NCI-H446 (cell line): ENCODE measurements around the gene RXRA.
A peak's percentile ranks its signal among the peaks of the same experiment; 100 is the strongest.

Experiments
- DNase-seq, 2 experiments: peaks; one replicate each; lab custom pipeline; 2025; lab: John Stamatoyannopoulos, UW

The RXRA gene

DNA sequence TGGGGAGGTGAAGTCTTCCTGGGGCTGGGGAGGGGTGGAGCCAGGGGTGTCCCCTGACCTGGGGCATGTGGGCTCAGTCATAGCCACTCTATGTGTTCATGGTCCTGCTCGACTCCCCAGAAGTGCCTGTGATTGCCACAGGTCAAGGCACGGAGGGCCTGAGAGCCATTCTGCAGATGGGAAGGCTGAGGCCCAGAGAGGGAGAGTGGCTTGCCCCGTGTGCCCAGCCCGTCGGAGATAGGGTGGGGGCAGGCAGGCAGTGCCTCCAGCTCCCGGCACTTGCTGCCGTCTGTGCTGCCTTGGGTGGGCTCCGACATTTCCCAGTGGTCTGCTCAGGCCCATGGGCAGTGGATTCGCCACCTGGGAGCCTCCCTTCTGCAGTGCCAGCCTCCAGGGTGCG is 74.0 kb downstream of the RXRA start:
- DNase-seq: no peak

DNA sequence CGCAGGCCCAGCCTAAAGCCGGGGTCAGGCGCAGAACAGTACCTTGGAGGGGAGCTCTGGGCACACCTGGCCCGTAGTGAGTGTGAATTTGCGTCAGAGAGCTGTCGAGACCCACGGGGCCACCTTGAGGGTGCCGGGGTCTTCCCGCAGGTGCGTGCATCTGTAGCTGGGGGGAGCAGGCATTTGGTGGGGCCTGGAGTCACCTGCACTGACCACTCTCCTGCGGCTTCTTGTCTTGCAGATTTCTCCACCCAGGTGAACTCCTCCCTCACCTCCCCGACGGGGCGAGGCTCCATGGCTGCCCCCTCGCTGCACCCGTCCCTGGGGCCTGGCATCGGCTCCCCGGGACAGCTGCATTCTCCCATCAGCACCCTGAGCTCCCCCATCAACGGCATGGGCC is 75.1 kb downstream of the RXRA start:
- no peak for DNase-seq

DNA sequence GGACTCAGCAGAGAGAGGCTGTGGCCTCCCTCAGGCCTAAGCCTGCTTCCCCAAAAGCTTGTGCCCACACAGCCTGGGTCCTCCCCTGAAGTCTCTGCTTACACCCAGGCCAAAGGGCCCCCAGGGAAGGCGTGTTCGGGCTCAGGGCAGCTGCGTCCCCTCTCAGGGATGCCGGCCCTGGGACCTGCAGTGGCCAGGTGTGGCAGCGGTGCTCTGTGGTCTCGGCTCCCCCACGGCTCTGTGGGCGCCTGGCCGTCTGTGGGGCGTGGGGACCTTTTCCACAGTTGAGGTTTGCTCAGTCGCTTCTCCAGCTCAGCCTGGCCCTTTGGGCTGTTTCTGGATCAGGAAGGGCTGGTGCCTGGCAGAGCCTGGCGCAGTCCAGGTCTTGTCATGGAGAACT is 75.9 kb downstream of the RXRA start:
- no peak for DNase-seq

DNA sequence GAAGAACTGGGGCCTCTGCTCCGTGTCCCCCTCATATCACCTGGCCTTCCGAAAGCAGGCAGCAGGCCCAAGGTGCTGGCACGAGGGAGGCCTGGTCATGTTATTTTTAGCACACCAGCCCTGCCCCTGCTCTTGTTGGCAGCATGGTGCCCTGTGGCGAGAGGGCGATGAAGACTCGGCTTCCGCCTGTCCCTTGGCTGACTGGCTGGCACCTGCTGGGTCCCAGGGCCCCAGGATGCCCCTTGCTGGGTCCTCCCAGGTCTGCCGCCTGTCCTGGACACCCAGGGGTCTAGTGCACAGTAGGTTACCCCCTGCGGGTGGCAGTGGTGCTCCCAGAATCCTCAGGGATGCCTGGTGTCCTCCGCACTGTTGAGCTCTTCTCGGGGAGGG is 77.0 kb downstream of the RXRA start:
- no peak for DNase-seq

DNA sequence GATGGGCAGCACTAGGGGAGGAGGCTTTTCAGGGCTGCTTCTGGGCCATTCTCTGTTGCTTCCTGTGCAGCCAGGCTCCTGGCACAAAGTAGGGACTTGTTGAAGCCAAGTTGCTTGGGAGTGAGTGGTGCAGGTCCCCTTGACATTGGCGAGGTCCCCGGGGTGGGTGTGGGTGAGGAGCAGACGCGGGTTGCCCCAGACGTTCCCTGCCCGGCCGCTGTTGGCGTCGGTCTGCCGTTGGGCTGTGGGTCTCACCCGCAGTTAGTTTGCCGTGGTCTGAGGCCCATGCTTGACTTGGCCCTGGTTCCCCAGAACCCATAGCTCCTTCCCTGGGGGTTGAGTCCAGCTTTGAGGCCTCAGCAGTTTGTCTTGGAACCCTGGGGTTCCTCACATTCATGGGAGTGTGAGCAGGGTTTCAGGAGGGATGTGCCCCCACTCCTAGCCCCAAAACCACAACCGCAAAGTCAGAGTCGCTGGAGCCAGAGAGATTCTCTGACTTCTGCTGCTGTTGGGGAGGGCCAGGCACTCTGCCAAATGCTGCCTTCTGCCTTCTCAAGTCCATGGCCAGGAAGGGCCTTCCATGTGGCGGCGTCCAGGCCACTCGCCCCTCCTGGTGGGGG is 77.5 kb downstream of the RXRA start:
- DNase-seq: peak; percentile 40 to 46

DNA sequence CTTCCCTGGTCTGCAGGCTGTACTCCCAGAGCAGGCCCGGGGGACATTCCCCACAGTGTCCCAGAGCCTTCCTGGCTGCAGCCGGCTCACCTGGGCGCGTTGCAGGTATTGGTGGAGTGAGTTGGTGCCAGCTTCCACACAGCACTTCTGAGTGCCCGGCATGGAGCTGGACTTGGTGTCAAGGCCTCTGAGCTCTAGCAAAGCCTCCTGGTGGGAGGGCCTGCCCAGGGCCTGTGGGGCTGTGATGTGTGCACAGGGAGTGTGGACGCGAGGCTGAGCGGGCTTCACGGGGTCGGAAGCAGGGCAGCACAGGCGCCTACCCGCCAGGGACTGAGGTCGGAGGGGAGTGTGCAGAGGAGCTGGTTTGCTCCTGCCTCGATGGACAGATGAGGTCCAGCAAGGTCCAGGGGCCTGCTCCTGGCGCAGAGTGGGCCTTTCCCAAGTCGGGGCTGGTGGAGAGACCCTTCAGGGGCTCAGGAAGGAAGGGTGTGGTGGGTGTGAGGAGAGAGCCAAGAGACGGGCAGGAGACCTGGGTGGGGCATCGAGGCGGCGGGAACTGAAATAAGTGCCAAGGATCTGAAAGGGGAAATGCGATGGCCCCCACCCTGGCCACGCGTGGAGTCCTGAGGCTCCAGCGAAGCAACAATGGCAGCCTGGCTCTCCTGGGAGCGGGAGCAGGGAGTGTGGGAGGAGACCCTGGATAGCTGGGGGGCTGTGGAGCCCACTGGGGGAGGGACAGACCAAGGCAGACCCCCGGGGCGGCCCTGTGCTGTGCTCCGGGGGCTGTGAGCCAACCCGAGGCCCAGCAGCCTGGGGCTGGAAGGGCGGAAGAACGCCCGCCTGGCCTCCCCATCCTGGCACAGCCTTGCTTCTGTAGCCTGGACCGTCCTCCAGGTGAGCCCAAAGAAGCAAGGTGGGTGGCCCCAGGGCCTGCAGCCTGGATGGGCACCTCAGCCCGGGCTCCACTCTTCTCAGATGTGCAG is 78.4 kb downstream of the RXRA start:
- no peak for DNase-seq

DNA sequence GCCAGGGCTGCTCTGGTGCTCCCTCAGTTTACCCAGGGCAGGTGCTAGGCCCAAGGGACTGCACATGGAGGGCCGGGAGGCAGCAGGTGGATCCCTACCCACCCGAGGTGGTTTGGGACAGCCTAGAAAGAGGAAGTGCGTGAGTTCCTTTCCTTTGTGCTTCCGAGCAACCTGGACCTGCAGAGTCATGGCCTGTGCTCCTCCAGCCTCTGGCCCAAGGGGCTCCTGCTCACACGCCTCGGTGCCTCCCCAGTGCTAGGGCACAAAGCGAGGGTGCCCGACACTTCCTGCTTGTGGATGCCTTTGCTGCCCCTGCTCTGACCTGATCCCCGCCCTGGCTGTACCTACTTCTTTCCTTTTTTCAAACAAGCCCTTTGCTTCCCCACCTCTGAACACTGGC is 79.3 kb downstream of the RXRA start:
- DNase-seq: no peak

DNA sequence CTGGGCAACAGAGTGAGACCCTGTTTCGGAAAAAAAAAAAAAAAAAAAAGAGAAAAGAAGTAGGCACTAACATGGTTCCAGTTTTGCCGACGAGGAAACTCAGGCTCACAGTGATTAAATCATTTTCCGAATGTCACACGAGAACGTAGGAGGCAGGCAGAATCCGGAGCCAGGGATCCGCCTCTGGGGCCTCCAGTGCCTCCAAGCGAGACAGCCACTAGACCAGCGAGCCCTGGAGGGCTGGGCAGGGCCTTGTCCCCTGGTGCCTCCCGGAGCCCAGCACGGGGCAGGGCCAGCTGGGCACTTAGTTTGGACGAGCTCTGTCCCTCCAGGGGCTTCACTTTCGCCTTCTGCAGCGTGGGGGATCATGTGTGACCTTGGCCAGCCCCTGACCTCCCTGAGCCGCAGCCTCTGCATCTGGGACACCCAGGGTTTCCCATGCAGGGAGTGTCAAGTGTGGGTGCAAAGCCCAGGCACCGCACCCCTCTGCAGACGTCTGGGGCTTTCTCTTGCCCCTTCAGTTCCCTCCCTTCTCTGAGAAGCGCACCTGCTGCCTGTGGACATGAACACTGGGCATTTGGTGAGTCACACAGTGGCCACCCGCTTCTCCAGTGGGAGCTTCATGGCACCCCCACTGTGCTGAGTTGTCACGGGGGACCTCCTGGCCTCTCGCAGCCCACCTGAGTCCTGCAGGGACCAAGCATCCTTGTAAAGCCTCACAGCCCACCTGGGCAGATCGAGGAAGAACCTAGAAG is 80.3 kb downstream of the RXRA start:
- no peak for DNase-seq

DNA sequence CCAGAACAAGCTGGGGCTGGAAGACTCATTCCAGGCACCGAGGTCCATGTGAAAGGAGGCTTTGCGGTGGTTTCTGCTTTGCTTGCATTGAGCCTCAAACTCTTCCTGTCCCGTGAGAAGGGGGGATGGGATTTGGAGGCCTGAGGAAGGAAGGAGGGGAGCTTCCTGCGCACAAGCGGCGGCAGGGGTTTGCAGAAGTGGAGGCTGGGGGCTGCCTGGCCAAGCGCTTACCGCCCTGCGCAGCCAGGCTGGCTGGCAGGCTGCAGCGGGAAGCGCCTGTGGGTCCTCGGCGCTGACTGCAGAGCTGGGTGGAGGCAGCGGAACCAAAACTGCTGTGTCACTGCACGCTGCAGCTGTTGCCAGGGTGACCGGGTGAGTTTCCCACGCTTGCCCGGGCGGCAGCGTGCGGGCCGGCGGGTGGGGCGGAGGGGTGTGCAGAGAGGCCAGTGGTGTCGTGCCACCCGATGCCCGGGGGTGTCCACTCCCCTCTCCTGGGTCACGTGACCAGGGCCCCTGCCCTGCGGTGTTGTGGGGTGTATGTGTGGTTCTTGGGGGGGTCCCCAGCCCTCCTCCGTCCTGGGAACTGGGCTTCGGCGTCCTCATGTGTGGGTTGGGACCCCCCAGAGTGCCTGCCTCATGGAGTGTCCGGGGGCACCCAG is 81.0 kb downstream of the RXRA start:
- no peak for DNase-seq

DNA sequence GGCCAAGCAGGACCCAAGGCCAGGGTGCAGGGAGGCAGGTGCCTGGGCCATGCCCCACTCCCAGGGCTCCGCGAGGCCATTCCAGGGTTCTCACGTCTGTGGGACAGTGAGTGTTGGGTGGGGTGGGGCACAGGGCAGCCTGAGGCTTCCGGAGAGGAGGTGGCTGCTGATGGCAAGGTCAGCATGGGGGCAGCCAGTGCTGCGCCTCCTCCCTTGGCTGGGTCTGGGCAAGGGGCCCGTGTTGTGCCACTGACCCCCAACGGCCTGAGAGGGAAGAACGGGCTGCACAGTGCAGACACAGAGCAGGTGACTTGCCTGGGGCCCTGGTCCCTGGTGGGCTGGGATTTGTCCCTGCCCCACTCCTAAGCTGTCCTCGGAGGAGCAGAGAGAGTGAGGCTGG is 82.1 kb downstream of the RXRA start:
- no peak for DNase-seq

DNA sequence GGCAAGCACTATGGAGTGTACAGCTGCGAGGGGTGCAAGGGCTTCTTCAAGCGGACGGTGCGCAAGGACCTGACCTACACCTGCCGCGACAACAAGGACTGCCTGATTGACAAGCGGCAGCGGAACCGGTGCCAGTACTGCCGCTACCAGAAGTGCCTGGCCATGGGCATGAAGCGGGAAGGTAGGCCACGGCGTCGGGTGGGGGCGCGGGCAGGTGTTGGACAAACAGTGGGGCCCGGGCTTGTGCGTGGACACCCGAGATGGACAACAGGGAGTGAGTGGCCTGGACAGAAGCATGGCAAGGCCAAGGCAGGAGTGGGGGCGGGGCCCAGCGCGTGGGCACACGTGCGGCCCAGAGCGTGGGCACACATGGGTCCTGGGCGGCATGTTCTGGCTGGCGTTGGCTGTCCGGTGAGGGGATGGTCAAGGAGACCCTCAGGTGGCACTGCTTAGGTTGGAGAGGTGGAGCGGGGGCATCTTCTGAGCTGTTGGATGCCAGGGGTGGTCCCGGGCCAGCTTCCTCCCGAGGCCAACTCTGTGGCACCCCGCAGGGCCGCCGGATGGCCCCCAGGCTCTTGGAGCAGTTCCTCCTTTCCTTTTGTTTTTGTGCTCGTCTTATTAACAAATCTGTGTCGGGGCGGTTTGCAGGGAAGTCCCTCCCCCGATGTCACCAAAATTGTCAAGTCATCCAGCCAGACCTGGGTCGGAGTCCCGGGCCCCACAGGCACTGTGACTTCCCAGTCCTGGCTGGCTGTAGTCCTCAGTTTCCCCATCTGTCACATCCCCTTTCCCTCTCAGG is 82.9 kb downstream of the RXRA start:
- DNase-seq: no peak

DNA sequence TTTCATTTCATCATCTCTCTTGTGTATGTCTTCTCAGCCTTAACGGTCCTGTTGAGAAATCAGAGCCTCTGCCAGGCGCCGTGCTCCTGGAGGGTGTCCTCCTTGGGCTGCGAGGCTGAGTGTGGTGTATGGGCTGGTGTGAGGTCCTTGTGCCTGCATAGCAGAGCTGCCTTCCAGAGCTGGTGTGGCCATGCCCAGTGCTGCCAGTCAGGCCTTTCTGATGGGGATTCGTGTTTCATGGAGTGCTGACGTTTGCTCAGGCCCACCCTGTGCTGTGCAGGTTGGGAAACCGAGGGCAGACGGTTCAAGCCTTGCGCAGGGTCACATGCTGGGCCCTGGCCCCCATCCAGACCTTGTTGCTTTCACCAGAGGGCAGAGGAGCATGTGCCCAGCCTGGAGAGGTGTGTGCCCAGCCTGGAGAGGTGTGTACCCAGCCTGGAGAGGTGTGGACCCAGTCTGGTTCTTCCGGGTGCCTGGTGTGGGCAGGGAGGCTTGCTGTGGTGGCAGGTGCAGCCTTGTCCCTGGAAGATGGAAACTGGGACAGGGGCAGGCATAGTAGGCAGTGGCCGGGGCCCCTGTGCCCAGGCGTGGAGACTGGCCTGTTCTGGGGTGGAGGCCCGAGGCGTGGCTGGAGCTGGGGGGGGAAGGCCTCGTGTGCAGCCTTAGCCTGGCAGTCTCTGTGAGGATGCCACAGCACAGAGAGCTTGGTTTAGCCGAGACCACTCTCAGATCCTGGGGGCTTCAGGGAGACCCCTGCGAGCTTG is 84.0 kb downstream of the RXRA start:
- DNase-seq: no peak

DNA sequence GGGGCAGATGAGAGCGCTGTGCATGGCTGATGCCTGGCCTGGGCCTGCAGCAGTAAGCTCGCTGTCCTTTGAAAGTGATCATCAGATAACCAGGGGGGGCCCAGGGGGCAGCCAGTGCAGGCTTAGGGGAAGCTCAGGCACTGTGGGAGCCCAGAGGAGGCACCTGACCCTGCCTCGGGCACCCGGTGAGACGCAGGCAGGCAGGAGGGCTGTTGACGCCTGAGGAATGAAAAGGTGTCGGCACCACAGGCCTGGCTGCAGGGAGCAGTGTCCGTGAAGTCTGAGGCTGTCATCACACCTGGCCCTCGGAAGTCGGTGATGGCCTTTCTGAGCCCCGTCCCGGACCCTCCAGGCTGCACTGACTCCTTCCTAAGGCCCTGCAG is 84.6 kb downstream of the RXRA start:
- DNase-seq: no peak

DNA sequence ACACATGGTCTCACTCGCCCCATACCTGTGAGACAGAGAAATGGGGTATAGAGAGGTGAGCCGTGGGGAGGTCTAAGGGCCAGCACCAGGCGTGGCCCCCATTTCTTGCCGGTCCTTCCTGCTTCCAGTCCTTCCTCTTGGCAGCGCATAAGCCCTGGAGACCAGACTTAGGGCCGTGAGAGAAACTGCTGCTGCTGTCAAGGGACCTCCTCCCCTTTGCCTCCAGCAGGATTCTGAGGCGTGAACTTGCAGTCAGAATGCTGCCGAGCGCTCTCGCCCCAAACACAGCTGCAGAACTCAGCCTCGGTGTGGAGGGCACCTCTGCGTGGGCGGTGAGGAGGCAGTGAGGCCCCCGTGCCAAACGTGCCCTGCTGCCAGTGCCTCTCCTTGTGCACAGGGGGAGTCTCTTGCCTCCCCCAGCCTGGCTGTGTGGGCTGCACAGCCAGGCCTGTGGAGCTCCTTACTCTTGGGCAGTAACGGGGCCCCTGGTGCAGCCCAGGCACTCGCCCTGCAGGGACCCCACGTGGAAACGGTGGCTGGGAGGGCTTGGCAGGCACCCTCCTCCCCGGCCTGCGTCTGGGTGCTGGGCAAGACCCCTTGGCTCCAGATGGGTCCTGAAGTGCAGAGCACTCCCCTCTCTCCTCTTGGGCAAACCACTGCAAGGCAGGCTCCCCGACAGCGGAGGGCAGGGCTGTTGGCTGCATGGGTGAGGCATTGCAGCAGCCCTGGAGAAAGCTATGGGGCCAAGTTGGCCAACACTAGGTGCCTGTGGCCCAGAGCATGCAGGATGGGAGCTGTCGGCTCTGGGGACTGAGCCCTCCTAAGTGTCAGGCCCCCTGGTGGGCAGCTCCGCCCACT is 85.4 kb downstream of the RXRA start:
- no peak for DNase-seq

DNA sequence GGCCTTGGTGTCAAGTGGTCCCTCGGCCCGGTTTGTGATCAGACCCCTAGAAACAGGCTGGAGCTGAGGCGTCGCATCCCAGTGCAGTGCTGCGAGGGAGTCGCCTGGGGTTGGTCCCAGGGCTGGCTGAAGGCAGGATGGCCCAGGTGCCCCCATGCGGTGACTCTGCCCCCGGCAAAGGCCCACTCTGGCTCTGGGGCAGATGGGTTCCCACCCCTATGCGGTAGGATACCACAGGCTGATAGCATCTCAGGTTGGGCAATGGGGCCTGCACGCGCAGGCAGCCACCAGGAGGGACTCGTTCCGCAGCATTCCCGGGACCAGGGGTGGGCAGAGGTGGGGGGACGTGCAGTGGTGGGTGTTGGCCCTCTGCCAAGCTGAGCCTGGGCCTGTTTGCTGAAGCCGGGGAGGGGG is 86.0 kb downstream of the RXRA start:
- no peak for DNase-seq

DNA sequence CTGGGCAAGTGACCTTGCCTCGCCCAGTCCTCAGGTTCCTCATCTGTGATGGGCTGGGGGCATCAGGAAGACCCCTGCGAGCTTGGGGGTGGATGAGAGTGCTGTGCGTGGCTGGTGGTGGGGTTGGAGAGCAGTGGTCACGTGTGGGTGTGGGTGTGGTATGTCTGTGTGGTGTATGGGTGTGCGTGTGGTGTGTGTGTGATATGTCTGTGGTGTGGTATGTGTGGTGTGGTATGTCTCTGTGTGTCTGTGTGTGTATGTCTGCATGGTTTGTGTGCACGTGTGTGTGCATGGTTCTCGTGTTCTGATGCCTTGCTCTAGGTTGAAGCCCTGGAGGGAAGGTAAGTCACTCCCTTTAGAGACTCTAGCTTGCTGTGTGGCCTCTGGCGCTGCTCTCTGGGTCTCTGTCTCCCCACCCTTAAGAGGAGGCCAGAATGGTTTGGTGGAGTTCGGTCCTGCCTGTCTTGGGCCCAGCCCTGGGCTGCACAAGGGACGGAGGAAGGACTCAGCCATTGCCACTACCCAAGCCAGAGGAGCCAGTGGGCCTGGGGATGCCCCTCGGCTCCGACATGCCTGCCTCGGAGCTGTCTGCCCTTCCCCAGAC is 87.0 kb downstream of the RXRA start:
- DNase-seq: no peak

DNA sequence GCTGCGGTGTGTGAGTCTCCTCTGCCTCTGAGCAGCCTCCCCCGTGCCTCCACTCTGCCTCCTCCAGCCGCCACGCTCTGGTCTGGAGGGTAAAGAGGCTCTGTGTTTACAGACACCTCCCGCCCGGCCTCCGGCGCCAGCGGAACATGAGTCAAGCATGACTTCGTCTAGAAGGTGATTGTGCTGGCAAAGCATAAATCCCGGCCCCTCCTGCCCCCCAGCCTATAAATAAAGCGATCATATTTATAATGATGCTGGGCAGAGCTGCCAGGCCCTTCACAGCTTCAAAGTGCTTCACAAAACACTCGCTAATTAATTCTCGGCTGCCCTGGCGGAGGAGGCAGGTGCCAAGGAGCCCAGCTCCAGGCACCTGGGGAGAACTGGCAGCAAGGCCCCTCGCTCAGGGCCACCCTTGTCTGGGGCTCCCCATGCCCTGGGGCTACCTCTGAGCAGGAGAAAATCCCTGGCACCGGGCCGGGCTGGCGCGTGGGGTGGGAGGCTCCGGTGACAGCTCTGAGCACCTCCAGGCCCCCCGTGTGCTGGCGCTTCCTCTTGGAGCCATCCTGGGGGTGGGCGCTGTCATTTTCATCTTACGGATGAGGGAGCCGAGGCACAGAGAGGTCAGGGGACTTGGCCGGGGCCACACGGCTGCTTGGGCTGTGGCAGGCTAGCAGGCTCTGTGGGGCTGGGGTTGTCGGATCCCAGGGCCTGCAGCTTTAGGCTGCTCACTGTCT is 87.8 kb downstream of the RXRA start:
- DNase-seq: peak; percentile 65 to 90

DNA sequence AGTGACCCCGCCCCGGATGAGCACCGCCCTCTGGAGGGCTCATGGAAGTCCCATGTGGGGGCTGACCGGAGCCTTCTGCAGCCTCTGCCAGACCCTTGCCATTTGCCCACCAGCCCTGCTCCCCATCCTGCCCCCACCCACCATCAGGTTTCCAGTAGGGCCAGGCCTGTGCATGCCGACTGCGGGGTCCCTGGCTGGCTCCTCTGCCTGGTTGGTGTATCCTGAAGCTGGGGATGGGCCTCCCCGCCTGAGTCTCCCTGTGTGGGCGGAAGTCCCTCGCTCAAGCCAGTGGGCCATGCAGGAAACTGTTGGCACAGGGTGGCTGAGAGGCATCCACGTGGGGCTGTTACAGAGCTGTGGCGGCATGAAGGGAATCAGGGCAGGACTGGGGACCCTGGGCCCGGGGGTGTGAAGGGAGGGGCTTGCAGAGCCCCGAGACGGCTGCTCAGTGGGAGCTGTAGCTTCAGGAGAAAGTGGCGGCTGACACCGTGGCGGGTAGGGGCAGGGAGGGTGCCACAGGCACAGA is 88.7 kb downstream of the RXRA start:
- no peak for DNase-seq
